ENCODE results near the gene AKAP7. TPM values are rescaled to one million over a fixed set of nuclear protein-coding genes. Genes with fewer than 3 reads are reported as not detected.

AKAP7 gene
- 3.3 and 4.4 TPM in 2 replicates for total RNA-seq

GRCh38 chr6:131135244-131136020 is at the start of gene AKAP7:
AKAP7 (plus strand) TSS chr6:131135467; CDS start chr6:131135764, 297 bp downstream.

Other genes with a start within 250 kb of the AKAP7 start
- 30.6 and 67.4 TPM in 2 replicates for gene EPB41L2, start 72.2 kb upstream of the AKAP7 start, total RNA-seq

All from placental pericyte (primary cell).